Caco-2 (cell line): ENCODE results near the gene IFIT5. TPM values are rescaled to one million over a fixed set of nuclear protein-coding genes. Genes with fewer than 3 reads are reported as not detected.
"Not testable (repeated sequence)": the region's sequence is repeated elsewhere in the genome, so short reads cannot be mapped to it uniquely, and the experiment has no call there.

Experiments
- BruUV-seq: library from RNA; stranded (reverse); fragments of 400-500 nt; replicated peaks from 2 replicates; lab custom pipeline; 2021; lab: Mats Ljungman, UMichigan
- CTCF ChIA-PET: fragments of 300-600 bp; sonication (Branson Sonifier 250); formaldehyde crosslinking; loops from one replicate; lab custom pipeline; 2022; ENCODE audit warnings: antibody characterized with exemption; lab: Charles Lee
- POLR2A ChIA-PET: fragments of 300-600 bp; sonication (Branson Sonifier 250); formaldehyde crosslinking; loops from one replicate; lab custom pipeline; 2022; ENCODE audit warnings: antibody characterized with exemption; lab: Charles Lee
- DNase-seq, 2 experiments: peaks; one replicate each; pipeline versions ENCODE4 v3.0.0 to v3.0.0-alpha.2; 2020 to 2022
- H3K27me3 ChIP-seq: replicated peaks from 2 replicates; pipeline ENCODE4 v1.6.0; 2011; ENCODE audit warnings: low read length; ENCODE audit not compliant: control insufficient read depth, insufficient read depth
- H3K36me3 ChIP-seq: 2 replicates; pipeline ENCODE4 v1.5.1; 2011; ENCODE audit warnings: low read length; ENCODE audit not compliant: control insufficient read depth, insufficient read depth
- H3K4me1 ChIP-seq: fragments of 250-450 bp; sonication (Bioruptor Pico); 2 replicates; pipeline ENCODE4 v1.5.1; 2020; ENCODE audit warnings: mild to moderate bottlenecking
- H3K4me3 ChIP-seq: 2 replicates; pipeline ENCODE4 v1.5.1; 2011; ENCODE audit warnings: low read depth, mild to moderate bottlenecking, control low read depth, low read length
- H3K9me3 ChIP-seq: fragments of 250-450 bp; sonication (Bioruptor Pico); 2 replicates; pipeline ENCODE4 v1.5.1; 2020; ENCODE audit warnings: mild to moderate bottlenecking, moderate library complexity
- H3K27ac Mint-ChIP-seq: one replicate; pipeline ENCODE4 v1.8.0; 2022; ENCODE audit warnings: mixed read lengths; ENCODE audit not compliant: unreplicated experiment
- H3K27me3 Mint-ChIP-seq: one replicate; pipeline ENCODE4 v1.8.0; 2022; ENCODE audit warnings: mixed read lengths; ENCODE audit not compliant: insufficient read depth, unreplicated experiment
- H3K36me3 Mint-ChIP-seq: one replicate; pipeline ENCODE4 v1.8.0; 2022; ENCODE audit warnings: mild to moderate bottlenecking, mixed read lengths; ENCODE audit not compliant: insufficient read depth, unreplicated experiment
- H3K4me1 Mint-ChIP-seq: one replicate; pipeline ENCODE4 v1.8.0; 2022; ENCODE audit warnings: low read depth, mixed read lengths; ENCODE audit not compliant: unreplicated experiment
- H3K4me3 Mint-ChIP-seq: one replicate; pipeline ENCODE4 v1.8.0; 2022; ENCODE audit warnings: mild to moderate bottlenecking, moderate library complexity, mixed read lengths; ENCODE audit not compliant: unreplicated experiment
- H3K9me3 Mint-ChIP-seq: one replicate; pipeline ENCODE4 v1.8.0; 2022; ENCODE audit warnings: mixed read lengths; ENCODE audit not compliant: unreplicated experiment
- intact Hi-C: fragments of 100-400 bp; cut with micrococcal nuclease; formaldehyde crosslinking; loops from one replicate; pipeline ENCODE4 v1.10.0; 2022; ENCODE audit not compliant: unreplicated experiment
- total RNA-seq: library from RNA; stranded (reverse); gene quantifications from 2 replicates; pipeline ENCODE4 v1.2.3, GENCODE V29; 2022
- TF ChIP-seq, protein P1 (sequence below), 2 experiments: fragments of 200-600 bp in 1 of 2; IDR thresholded peaks; 1 replicate in 1 of 2; 2 replicates in 1 of 2; pipeline versions ENCODE4 v1.5.1 to v1.8.0; 2011 to 2022; ENCODE audit warnings: antibody characterized with exemption in 1 of 2, control low read depth in 1 of 2, inconsistent platforms in 1 of 2, low read depth in 1 of 2, low read length in 1 of 2, mild to moderate bottlenecking in 1 of 2, moderate library complexity in 1 of 2; ENCODE audit not compliant: insufficient read depth in 1 of 2, severe bottlenecking in 1 of 2, unreplicated experiment in 1 of 2

The IFIT5 gene
- total RNA-seq, 1 experiment from 2014 or later = 2.4 TPM

- H3K4me1 ChIP-seq = no peaks in the 10 kb centered on the region
- POLR2A ChIA-PET = no interaction called here
- Mint-ChIP-seq H3K4me1 (no peaks in the 10 kb centered on the region), H3K36me3 (no peaks in the 10 kb centered on the region), H3K27me3 (no peaks in the 10 kb centered on the region), H3K9me3 (no peaks in the 10 kb centered on the region), H3K27ac (no peak overlapping the region), H3K4me3 (no peak overlapping the region)
- DNase-seq = no peak
- CTCF ChIA-PET = interaction anchor here (0.6 kb wide), 1 partner anchor 12 kb away, joined by 8 read pairs; no protein-coding TSS in a partner anchor
- H3K4me3 ChIP-seq = no peak overlapping the region
- no peaks in the 10 kb centered on the region for H3K27me3 ChIP-seq
- H3K36me3 ChIP-seq = no peaks in the 10 kb centered on the region
- H3K9me3 ChIP-seq = no peaks in the 10 kb centered on the region
- intact Hi-C loops = no loop called here
- TF ChIP-seq, protein P1, sequence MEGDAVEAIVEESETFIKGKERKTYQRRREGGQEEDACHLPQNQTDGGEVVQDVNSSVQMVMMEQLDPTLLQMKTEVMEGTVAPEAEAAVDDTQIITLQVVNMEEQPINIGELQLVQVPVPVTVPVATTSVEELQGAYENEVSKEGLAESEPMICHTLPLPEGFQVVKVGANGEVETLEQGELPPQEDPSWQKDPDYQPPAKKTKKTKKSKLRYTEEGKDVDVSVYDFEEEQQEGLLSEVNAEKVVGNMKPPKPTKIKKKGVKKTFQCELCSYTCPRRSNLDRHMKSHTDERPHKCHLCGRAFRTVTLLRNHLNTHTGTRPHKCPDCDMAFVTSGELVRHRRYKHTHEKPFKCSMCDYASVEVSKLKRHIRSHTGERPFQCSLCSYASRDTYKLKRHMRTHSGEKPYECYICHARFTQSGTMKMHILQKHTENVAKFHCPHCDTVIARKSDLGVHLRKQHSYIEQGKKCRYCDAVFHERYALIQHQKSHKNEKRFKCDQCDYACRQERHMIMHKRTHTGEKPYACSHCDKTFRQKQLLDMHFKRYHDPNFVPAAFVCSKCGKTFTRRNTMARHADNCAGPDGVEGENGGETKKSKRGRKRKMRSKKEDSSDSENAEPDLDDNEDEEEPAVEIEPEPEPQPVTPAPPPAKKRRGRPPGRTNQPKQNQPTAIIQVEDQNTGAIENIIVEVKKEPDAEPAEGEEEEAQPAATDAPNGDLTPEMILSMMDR (IDR thresholded peaks at IDR 0.05; ENCODE audit: insufficient read depth in 1 of 2, low read depth in 1 of 2, low read length in 1 of 2, severe bottlenecking in 1 of 2, unreplicated experiment in 1 of 2) = no peak
- BruUV-seq = no TSS peak
Measured at GRCh38 chr10:89404104-89405047, 10.0 kb upstream of the IFIT5 start.

DNA sequence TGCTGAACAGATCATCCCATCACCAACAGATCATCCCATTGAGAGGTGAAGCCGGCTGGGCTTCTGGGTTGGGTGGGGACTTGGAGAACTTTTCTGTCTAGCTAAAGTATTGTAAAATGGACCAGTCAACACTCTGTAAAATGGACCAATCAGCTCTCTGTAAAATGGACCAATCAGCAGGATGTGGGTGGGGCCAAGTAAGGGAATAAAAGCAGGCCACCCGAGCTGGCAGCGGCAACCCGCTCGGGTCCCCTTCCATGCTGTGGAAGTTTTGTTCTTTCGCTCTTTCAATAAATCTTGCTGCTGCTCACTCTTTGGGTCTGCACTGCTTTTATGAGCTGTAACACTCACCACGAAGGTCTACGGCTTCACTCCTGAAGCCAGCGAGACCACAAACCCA lies 8.2 kb upstream of the IFIT5 start:
- BruUV-seq, POLR2A ChIA-PET, DNase-seq, CTCF ChIA-PET, H3K9me3 Mint-ChIP-seq, H3K4me3 Mint-ChIP-seq, H3K4me1 Mint-ChIP-seq, H3K27ac Mint-ChIP-seq, H3K9me3 ChIP-seq, intact Hi-C loops, H3K4me3 ChIP-seq, H3K27me3 ChIP-seq, H3K36me3 Mint-ChIP-seq, H3K4me1 ChIP-seq, H3K27me3 Mint-ChIP-seq, H3K36me3 ChIP-seq: not testable (repeated sequence)

DNA sequence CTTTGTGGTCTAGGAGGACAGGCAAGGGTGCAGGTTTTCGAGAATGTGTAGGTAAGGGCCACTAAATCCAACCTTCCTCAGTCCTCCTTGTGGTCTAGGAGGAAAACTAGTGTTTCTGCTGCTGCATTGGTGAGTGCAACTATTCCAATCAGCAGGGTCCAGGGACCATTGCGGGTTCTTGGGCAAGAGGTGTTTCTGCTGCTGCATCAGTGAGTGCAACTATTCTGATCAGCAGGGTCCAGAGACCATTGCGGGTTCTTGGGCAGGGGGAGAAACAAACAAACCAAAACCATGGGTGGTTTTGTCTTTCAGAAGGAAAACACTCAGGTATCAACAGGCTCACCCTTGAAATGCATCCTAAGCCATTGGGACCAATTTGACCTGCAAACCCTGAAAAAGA lies 6.6 kb upstream of the IFIT5 start:
- not testable (repeated sequence) for H3K36me3 Mint-ChIP-seq

GRCh38 chr10:89409282-89409681 lies 5.1 kb upstream of the IFIT5 start:
- H3K4me3 Mint-ChIP-seq, H3K9me3 Mint-ChIP-seq, CTCF ChIA-PET, H3K4me1 ChIP-seq, intact Hi-C loops, H3K36me3 Mint-ChIP-seq, H3K27me3 Mint-ChIP-seq, H3K4me1 Mint-ChIP-seq, H3K4me3 ChIP-seq, H3K27me3 ChIP-seq, H3K36me3 ChIP-seq, H3K9me3 ChIP-seq, H3K27ac Mint-ChIP-seq, DNase-seq, BruUV-seq, POLR2A ChIA-PET: not testable (repeated sequence)

More for the DNA sequence above, 6.6 kb upstream of the IFIT5 start:
- CTCF ChIA-PET, H3K4me3 ChIP-seq, H3K27ac Mint-ChIP-seq, POLR2A ChIA-PET, H3K4me3 Mint-ChIP-seq, H3K9me3 ChIP-seq, H3K27me3 Mint-ChIP-seq, H3K27me3 ChIP-seq, DNase-seq, H3K4me1 Mint-ChIP-seq, H3K36me3 ChIP-seq, H3K4me1 ChIP-seq, intact Hi-C loops, BruUV-seq, H3K9me3 Mint-ChIP-seq: not testable (repeated sequence)

DNA sequence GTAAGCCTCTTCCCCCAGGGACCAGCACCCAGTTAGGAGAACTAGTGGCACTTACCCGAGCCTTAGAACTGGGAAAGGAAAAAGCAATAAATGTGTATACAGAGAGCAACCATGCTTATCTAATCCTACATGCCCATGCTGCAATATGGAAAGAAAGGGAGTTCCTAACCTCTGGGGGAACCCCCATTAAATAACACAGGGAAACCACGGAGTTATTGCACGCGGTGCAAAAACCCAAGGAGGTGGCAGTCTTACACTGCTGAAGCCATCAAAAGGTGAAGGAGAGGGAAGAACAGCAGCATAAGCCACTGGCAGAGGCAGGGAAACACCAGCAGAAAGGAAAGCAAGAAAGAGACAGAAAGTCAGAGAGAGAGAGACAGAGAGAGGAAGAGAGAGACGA lies 3.8 kb upstream of the IFIT5 start:
- H3K4me3 Mint-ChIP-seq, CTCF ChIA-PET, POLR2A ChIA-PET, H3K36me3 ChIP-seq, H3K27ac Mint-ChIP-seq, BruUV-seq, H3K9me3 ChIP-seq, H3K9me3 Mint-ChIP-seq, H3K4me1 ChIP-seq, H3K27me3 ChIP-seq, H3K27me3 Mint-ChIP-seq, H3K4me1 Mint-ChIP-seq, H3K4me3 ChIP-seq, DNase-seq, intact Hi-C loops, H3K36me3 Mint-ChIP-seq: not testable (repeated sequence)

GRCh38 chr10:89411135-89411534 lies 3.2 kb upstream of the IFIT5 start:
- H3K27ac Mint-ChIP-seq, intact Hi-C loops, CTCF ChIA-PET: not testable (repeated sequence)

More at GRCh38 chr10:89411135-89411534, 3.2 kb upstream of the IFIT5 start:
- H3K27me3 Mint-ChIP-seq, H3K4me1 ChIP-seq, H3K4me3 ChIP-seq, H3K9me3 Mint-ChIP-seq, H3K9me3 ChIP-seq, H3K4me3 Mint-ChIP-seq, BruUV-seq, POLR2A ChIA-PET, H3K4me1 Mint-ChIP-seq, H3K27me3 ChIP-seq, H3K36me3 Mint-ChIP-seq, DNase-seq, H3K36me3 ChIP-seq: not testable (repeated sequence)
